IMR-90 (cell line): Measurements from ENCODE around the gene ARRDC3. TPM values are rescaled to one million over a fixed set of nuclear protein-coding genes. Genes with fewer than 3 reads are reported as not detected.

Source experiments
- ATAC-seq: fragments of 200-7000 bp; cut with Tn5 transposase; 2 replicates; pipeline ENCODE4 v1.9.1; 2020; ENCODE audit warnings: low read depth, mild to moderate bottlenecking, moderate library complexity
- BruUV-seq: library from RNA; stranded (reverse); fragments of 400-500 nt; replicated peaks from 2 replicates; lab custom pipeline; 2021; lab: Mats Ljungman, UMichigan
- CTCF ChIA-PET: fragments of 300-600 bp; formaldehyde crosslinking; extraction: SDS; loops from one replicate; lab custom pipeline; 2021; ENCODE audit warnings: antibody characterized with exemption; lab: Yijun Ruan, JAX
- POLR2A ChIA-PET: fragments of 300-600 bp; sonication (Branson Sonifier 250); formaldehyde crosslinking; loops from one replicate; lab custom pipeline; 2022; ENCODE audit warnings: antibody characterized with exemption; ENCODE audit not compliant: unreplicated experiment; lab: Charles Lee
- DNase-seq: peaks from one replicate; pipeline ENCODE4 v3.0.0; 2013
- H2AFZ ChIP-seq: replicated peaks from 2 replicates; pipeline ENCODE3; 2013; ENCODE audit warnings: low read length, mild to moderate bottlenecking; ENCODE audit not compliant: poor library complexity
- H2AK5ac ChIP-seq: 2 replicates; pipeline ENCODE4 v1.6.1; 2013; ENCODE audit warnings: low read depth, low read length, inconsistent platforms
- H2AK9ac ChIP-seq: replicated peaks from 2 replicates; pipeline ENCODE3; 2013; ENCODE audit warnings: mild to moderate bottlenecking, low read depth, low read length, moderate library complexity; ENCODE audit not compliant: poor library complexity
- H2BK120ac ChIP-seq: 2 replicates; pipeline ENCODE4 v1.6.1; 2013; ENCODE audit warnings: low read depth, low read length, inconsistent platforms
- H2BK15ac ChIP-seq: 3 replicates; pipeline ENCODE4 v1.6.1; 2013; ENCODE audit warnings: low read depth, low read length, inconsistent platforms
- H2BK20ac ChIP-seq: 2 replicates; pipeline ENCODE4 v1.6.1; 2013; ENCODE audit warnings: low read depth, mild to moderate bottlenecking, inconsistent platforms, low read length, moderate library complexity
- H2BK5ac ChIP-seq: 2 replicates; pipeline ENCODE4 v1.6.1; 2013; ENCODE audit warnings: mild to moderate bottlenecking, low read depth, low read length, inconsistent platforms; ENCODE audit not compliant: poor library complexity, severe bottlenecking
- H3K14ac ChIP-seq: replicated peaks from 2 replicates; pipeline ENCODE4 v1.6.1; 2013; ENCODE audit warnings: low read depth, low read length, inconsistent platforms
- H3K18ac ChIP-seq: 2 replicates; pipeline ENCODE4 v1.6.1; 2013; ENCODE audit warnings: low read depth, low read length, control low read depth
- H3K23ac ChIP-seq: 2 replicates; pipeline ENCODE4 v1.6.1; 2013; ENCODE audit warnings: low read depth, low read length, inconsistent platforms
- H3K27ac ChIP-seq: 2 replicates; pipeline ENCODE4 v1.5.1; 2013; ENCODE audit warnings: mild to moderate bottlenecking, control low read depth, low read length; ENCODE audit not compliant: insufficient read depth
- H3K27me3 ChIP-seq: 2 replicates; pipeline ENCODE4 v1.6.1; 2013; ENCODE audit warnings: low read length; ENCODE audit not compliant: control insufficient read depth, insufficient read depth
- H3K36me3 ChIP-seq: 2 replicates; pipeline ENCODE4 v1.6.1; 2013; ENCODE audit warnings: low read length, mixed read lengths; ENCODE audit not compliant: control insufficient read depth, insufficient read depth
- H3K4ac ChIP-seq: 2 replicates; pipeline ENCODE4 v1.6.1; 2013; ENCODE audit warnings: low read depth, low read length, inconsistent platforms
- H3K4me1 ChIP-seq: 2 replicates; pipeline ENCODE4 v1.6.1; 2013; ENCODE audit warnings: low read length, mixed read lengths; ENCODE audit not compliant: control insufficient read depth, insufficient read depth
- H3K4me2 ChIP-seq: 2 replicates; pipeline ENCODE4 v1.6.1; 2013; ENCODE audit warnings: low read depth, mild to moderate bottlenecking, control low read depth, low read length, moderate library complexity
- H3K4me3 ChIP-seq: 2 replicates; pipeline ENCODE4 v1.5.1; 2013; ENCODE audit warnings: low read depth, mild to moderate bottlenecking, control low read depth, low read length, moderate library complexity; ENCODE audit not compliant: insufficient read depth
- H3K56ac ChIP-seq: 2 replicates; pipeline ENCODE4 v1.6.1; 2013; ENCODE audit warnings: low read length, inconsistent platforms; ENCODE audit not compliant: insufficient read depth; ENCODE audit errors: extremely low read depth
- H3K79me1 ChIP-seq, 2 experiments: 2 replicates each; pipeline ENCODE4 v1.6.1; 2013; ENCODE audit warnings: low read length in 2 of 2, inconsistent platforms in 1 of 2, low read depth in 1 of 2
- H3K9ac ChIP-seq: 2 replicates; pipeline ENCODE4 v1.6.1; 2013; ENCODE audit warnings: low read depth, low read length, control low read depth
- H3K9me1 ChIP-seq: 2 replicates; pipeline ENCODE4 v1.6.1; 2013; ENCODE audit warnings: low read length, inconsistent platforms; ENCODE audit not compliant: insufficient read depth
- H3K9me3 ChIP-seq: 2 replicates; pipeline ENCODE4 v1.6.1; 2013; ENCODE audit warnings: low read length; ENCODE audit not compliant: control insufficient read depth, insufficient read depth
- H4K20me1 ChIP-seq: 2 replicates; pipeline ENCODE4 v1.6.1; 2013; ENCODE audit warnings: low read length, inconsistent platforms; ENCODE audit not compliant: insufficient read depth
- H4K5ac ChIP-seq: 2 replicates; pipeline ENCODE4 v1.6.1; 2013; ENCODE audit warnings: mild to moderate bottlenecking, low read depth, low read length, control low read depth
- H4K8ac ChIP-seq, 2 experiments: 2 replicates each; pipeline ENCODE4 v1.6.1; 2013; ENCODE audit warnings: low read depth in 2 of 2, low read length in 2 of 2, control low read depth in 1 of 2, inconsistent platforms in 1 of 2
- H4K91ac ChIP-seq: 2 replicates; pipeline ENCODE4 v1.6.1; 2013; ENCODE audit warnings: low read depth, low read length, inconsistent platforms; ENCODE audit not compliant: insufficient read depth
- BHLHE40 ChIP-seq: fragments of 150-350 bp; IDR thresholded peaks from 2 replicates; pipeline ENCODE4 v1.6.1; 2016; ENCODE audit warnings: mild to moderate bottlenecking, low read depth, low read length
- CEBPB ChIP-seq: IDR thresholded peaks from 2 replicates; pipeline ENCODE4 v1.6.1; 2012; ENCODE audit warnings: low read depth, low read length, improper control_type of control experiment
- CHD1 ChIP-seq: IDR thresholded peaks from 2 replicates; pipeline ENCODE4 v1.6.1; 2012; ENCODE audit warnings: low read depth, low read length, improper control_type of control experiment
- FOS ChIP-seq: fragments of 150-350 bp; IDR thresholded peaks from 2 replicates; pipeline ENCODE4 v1.6.1; 2016; ENCODE audit warnings: low read depth, low read length
- MAFK ChIP-seq: IDR thresholded peaks from 2 replicates; pipeline ENCODE4 v1.6.1; 2012; ENCODE audit warnings: low read depth, low read length, improper control_type of control experiment
- MAZ ChIP-seq: IDR thresholded peaks from 2 replicates; pipeline ENCODE4 v1.6.1; 2012; ENCODE audit warnings: low read depth, mild to moderate bottlenecking, low read length, improper control_type of control experiment, moderate library complexity, borderline replicate concordance
- MXI1 ChIP-seq: IDR thresholded peaks from 2 replicates; pipeline ENCODE4 v1.6.1; 2012; ENCODE audit warnings: low read depth, mild to moderate bottlenecking, low read length, moderate library complexity, borderline replicate concordance
- NFE2L2 ChIP-seq: fragments of 150-350 bp; IDR thresholded peaks from 2 replicates; pipeline ENCODE4 v1.6.1; 2016; ENCODE audit warnings: low read depth, mild to moderate bottlenecking, low read length
- POLR2A ChIP-seq: IDR thresholded peaks from 2 replicates; pipeline ENCODE4 v1.6.1; 2012; ENCODE audit warnings: mild to moderate bottlenecking, low read depth, low read length
- RAD21 ChIP-seq: IDR thresholded peaks from 2 replicates; pipeline ENCODE4 v1.6.1; 2012; ENCODE audit warnings: low read length, improper control_type of control experiment
- RCOR1 ChIP-seq: IDR thresholded peaks from 2 replicates; pipeline ENCODE4 v1.6.1; 2012; ENCODE audit warnings: mild to moderate bottlenecking, low read length, improper control_type of control experiment; ENCODE audit not compliant: insufficient replicate concordance
- RFX5 ChIP-seq: IDR thresholded peaks from 2 replicates; pipeline ENCODE4 v1.8.0; 2012; ENCODE audit warnings: low read depth, mild to moderate bottlenecking, low read length, moderate library complexity
- SMC3 ChIP-seq: fragments of 150-350 bp; IDR thresholded peaks from 2 replicates; pipeline ENCODE4 v1.6.1; 2016; ENCODE audit warnings: low read depth, mild to moderate bottlenecking, antibody characterized with exemption, low read length, moderate library complexity
- WGBS, 2 experiments: methylation state at CpG; one replicate each; pipeline versions ENCODE4 v1.1.5 to v1.1.7; 2013; ENCODE audit warnings: missing lambda C conversion rate in 2 of 2; ENCODE audit not compliant: insufficient read length in 1 of 2; ENCODE audit errors: extremely low coverage in 2 of 2; 5-methylcytosine and 5-hydroxymethylcytosine counted together
- dilution Hi-C: fragments of 300-500 bp; cut with HindIII; formaldehyde crosslinking; loops from one replicate; pipeline ENCODE4 v1.14.3; 2018; ENCODE audit warnings: low sequenced_read_pairs; ENCODE audit not compliant: unreplicated experiment
- in situ Hi-C: fragments of 300-500 bp; cut with MboI; formaldehyde crosslinking; loops from 3 replicates; pipeline ENCODE4 v1.14.3; 2019; ENCODE audit warnings: low sequenced_read_pairs, inconsistent platforms, mixed read lengths
- intact Hi-C: fragments of 100-400 bp; cut with micrococcal nuclease; formaldehyde crosslinking; loops from 2 replicates; pipeline ENCODE4 v1.10.0; 2022
- polyA plus RNA-seq, 3 experiments: library from polyadenylated mRNA; depleted of rRNA; stranded (reverse); fragments of >200 nt; gene quantifications; 2 replicates each; pipeline ENCODE4 v1.2.3, GENCODE V29; 2012; ENCODE audit warnings: low replicate concordance in 1 of 3
- total RNA-seq: library from RNA; depleted of rRNA; stranded (reverse); fragments of >200 nt; gene quantifications from 2 replicates; pipeline ENCODE4 v1.2.3, GENCODE V29; 2012
- TF ChIP-seq, protein P1 (sequence below): fragments of 150-350 bp; IDR thresholded peaks from 2 replicates; pipeline ENCODE4 v1.6.1; 2017; ENCODE audit warnings: mild to moderate bottlenecking, antibody characterized with exemption, low read length, low read depth
- TF ChIP-seq, protein P2 (sequence below): fragments of 150-350 bp; IDR thresholded peaks from 2 replicates; pipeline ENCODE4 v1.6.1; 2016; ENCODE audit warnings: low read depth, mild to moderate bottlenecking, low read length, moderate library complexity, borderline replicate concordance
- TF ChIP-seq, protein P3 (sequence below): conservative IDR thresholded peaks from 2 replicates; pipeline ENCODE4 v1.5.1; 2012; ENCODE audit warnings: mild to moderate bottlenecking, low read depth, low read length, improper control_type of control experiment

Gene ARRDC3
- total and polyA plus RNA-seq, 2 of the 4 experiments (the other 2 are of a cell fraction) = 19.3 to 86.7 TPM

DNA sequence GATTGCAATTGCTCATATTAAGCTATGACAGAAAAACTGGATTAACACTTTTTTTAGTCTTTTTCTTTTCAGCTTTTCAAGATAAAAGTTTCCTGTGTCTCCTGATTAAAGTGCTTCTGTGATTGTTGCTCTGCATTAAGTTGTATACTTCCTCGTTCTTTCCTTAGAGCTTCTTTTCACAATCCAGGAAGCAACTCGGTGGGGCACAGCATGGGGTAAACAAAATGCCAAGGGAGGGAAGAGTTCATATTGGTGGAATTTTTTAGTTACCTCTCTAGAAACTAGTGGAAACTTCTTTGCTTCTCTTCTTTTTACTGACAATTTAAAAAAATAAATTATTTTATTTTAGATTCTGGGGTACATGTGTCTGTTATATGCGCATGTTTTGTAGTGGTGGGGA lies 37.8 kb upstream of the ARRDC3 start:
- no peak overlapping the region for H3K23ac ChIP-seq
- no peak overlapping the region for H2BK15ac ChIP-seq
- H2AK9ac ChIP-seq = no peak overlapping the region
- ATAC-seq = no peak
- WGBS, 2 experiments = no CpG with 5 or more reads among the region's 3 CpGs
- TF ChIP-seq RAD21 (no peak), SMC3 (no peak), MXI1 (no peak), MAZ (no peak), BHLHE40 (no peak), CHD1 (no peak), RFX5 (no peak), RCOR1 (no peak), MAFK (no peak), NFE2L2 (no peak), CEBPB (no peak), POLR2A (no peak), FOS (no peak)
- TF ChIP-seq, protein P1, sequence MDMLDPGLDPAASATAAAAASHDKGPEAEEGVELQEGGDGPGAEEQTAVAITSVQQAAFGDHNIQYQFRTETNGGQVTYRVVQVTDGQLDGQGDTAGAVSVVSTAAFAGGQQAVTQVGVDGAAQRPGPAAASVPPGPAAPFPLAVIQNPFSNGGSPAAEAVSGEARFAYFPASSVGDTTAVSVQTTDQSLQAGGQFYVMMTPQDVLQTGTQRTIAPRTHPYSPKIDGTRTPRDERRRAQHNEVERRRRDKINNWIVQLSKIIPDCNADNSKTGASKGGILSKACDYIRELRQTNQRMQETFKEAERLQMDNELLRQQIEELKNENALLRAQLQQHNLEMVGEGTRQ = no peak
- TF ChIP-seq, protein P2, sequence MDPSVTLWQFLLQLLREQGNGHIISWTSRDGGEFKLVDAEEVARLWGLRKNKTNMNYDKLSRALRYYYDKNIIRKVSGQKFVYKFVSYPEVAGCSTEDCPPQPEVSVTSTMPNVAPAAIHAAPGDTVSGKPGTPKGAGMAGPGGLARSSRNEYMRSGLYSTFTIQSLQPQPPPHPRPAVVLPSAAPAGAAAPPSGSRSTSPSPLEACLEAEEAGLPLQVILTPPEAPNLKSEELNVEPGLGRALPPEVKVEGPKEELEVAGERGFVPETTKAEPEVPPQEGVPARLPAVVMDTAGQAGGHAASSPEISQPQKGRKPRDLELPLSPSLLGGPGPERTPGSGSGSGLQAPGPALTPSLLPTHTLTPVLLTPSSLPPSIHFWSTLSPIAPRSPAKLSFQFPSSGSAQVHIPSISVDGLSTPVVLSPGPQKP = no peak
- TF ChIP-seq, protein P3, sequence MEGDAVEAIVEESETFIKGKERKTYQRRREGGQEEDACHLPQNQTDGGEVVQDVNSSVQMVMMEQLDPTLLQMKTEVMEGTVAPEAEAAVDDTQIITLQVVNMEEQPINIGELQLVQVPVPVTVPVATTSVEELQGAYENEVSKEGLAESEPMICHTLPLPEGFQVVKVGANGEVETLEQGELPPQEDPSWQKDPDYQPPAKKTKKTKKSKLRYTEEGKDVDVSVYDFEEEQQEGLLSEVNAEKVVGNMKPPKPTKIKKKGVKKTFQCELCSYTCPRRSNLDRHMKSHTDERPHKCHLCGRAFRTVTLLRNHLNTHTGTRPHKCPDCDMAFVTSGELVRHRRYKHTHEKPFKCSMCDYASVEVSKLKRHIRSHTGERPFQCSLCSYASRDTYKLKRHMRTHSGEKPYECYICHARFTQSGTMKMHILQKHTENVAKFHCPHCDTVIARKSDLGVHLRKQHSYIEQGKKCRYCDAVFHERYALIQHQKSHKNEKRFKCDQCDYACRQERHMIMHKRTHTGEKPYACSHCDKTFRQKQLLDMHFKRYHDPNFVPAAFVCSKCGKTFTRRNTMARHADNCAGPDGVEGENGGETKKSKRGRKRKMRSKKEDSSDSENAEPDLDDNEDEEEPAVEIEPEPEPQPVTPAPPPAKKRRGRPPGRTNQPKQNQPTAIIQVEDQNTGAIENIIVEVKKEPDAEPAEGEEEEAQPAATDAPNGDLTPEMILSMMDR = no peak
- no peak for DNase-seq
- BruUV-seq = no TSS peak
- no peaks in the 10 kb centered on the region for H3K4me1 ChIP-seq
- no peak overlapping the region for H2AFZ ChIP-seq
- ChIA-PET POLR2A (interaction anchor here (0.6 kb wide), 1 partner anchor 293 kb away, joined by 3 read pairs; no protein-coding TSS in a partner anchor), CTCF (interaction anchor here (0.6 to 4.7 kb wide), 5 partner anchors 36 to 618 kb away, joined by 3 to 25 read pairs (median 4); partner anchors contain the start of gene ARRDC3)
- H3K9me3 ChIP-seq = no peaks in the 10 kb centered on the region
- H3K4me3 ChIP-seq = no peak overlapping the region
- no peak overlapping the region for H2AK5ac ChIP-seq
- H3K79me1 ChIP-seq = no peaks in the 10 kb centered on the region
- H3K27ac ChIP-seq = no peak overlapping the region
- H3K4ac ChIP-seq = no peak overlapping the region
- no peak overlapping the region for H2BK120ac ChIP-seq
- H3K18ac ChIP-seq = no peak overlapping the region
- no peaks in the 10 kb centered on the region for H3K36me3 ChIP-seq
- in situ Hi-C loops = no loop called here
- H2BK20ac ChIP-seq = no peak overlapping the region
- H4K8ac ChIP-seq = no peak overlapping the region
- no peaks in the 10 kb centered on the region; the same call in 1 of the 2 replicates for H3K9me1 ChIP-seq
- H2BK5ac ChIP-seq = no peak overlapping the region
- H3K27me3 ChIP-seq = no peaks in the 10 kb centered on the region
- H4K91ac ChIP-seq = no peak overlapping the region
- no peak overlapping the region for H3K4me2 ChIP-seq
- H4K5ac ChIP-seq = no peak overlapping the region
- intact Hi-C loops = no loop called here
- H3K56ac ChIP-seq = no peak overlapping the region
- no peaks in the 10 kb centered on the region for H4K20me1 ChIP-seq
- dilution Hi-C loops = loop anchor here (25.0 kb wide), 1 partner anchor 559 kb away; no protein-coding TSS in a partner anchor
- no peak overlapping the region for H3K14ac ChIP-seq
- no peak overlapping the region for H3K9ac ChIP-seq
